Cardiac septum (tissue), 1 donor: Measurements from ENCODE around the gene LY6G6D. TPM values are rescaled to one million over a fixed set of nuclear protein-coding genes. Genes with fewer than 3 reads are reported as not detected.

Source experiments
- DNase-seq: peaks from one replicate; pipeline ENCODE4 v3.0.0-alpha.2; 2020; ENCODE audit warnings: low spot score
- intact Hi-C: fragments of 100-400 bp; cut with DNase I; formaldehyde crosslinking; loops from one replicate; pipeline ENCODE4 v1.14.0; 2022
- microRNA-seq: library from miRNA; unstranded; fragments of <30 nt; microRNA quantifications from one replicate; pipeline ENCODE4 v1.2.0, GENCODE V29; 2020
- total RNA-seq: library from RNA; stranded (reverse); fragmentation: NEBNext Ultra II Directional; extraction: Animal tissue kit (Norgen Biotek cat#: 25700); gene quantifications from one replicate; pipeline ENCODE4 v1.2.1, GENCODE V29; 2021
- donor health status: DM: no; HTN: no; CAD: no.

The LY6G6D gene
- total RNA-seq, 1 donor from 2014 or later = not detected

GRCh38 chr6:31749301-31750036 is 34.3 kb downstream of the LY6G6D start:
- intact Hi-C loops = no loop called here
- no peak for DNase-seq

DNA sequence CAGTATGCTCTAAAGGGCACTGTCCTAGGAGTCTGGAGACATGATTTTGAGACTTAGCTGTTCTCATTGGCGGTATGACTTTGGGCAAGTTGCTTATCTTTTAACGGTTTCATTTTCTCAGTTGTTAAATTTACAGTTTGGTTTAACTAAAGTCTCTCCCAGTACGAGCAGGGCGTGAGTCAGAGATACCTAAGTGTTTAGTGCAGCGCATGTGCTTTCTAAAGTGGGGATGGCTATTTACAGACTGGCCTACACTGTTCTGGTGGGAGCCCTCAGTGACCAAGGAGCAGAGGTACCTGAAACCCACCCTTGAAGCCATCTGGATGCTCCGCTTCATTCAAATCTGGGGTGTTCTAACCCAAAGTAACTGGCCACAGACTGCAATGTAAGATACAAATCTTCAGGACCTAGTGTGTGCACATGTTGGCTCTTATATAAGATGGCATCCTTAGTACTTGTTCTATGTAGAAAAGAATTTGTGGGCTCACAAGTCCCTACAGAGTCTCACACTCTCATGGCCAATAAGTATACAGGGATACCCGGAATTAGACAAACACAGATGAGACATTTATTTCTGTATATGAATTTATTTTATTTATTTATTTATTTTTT is 35.4 kb downstream of the LY6G6D start:
- intact Hi-C loops = no loop called here
- no peak for DNase-seq

DNA sequence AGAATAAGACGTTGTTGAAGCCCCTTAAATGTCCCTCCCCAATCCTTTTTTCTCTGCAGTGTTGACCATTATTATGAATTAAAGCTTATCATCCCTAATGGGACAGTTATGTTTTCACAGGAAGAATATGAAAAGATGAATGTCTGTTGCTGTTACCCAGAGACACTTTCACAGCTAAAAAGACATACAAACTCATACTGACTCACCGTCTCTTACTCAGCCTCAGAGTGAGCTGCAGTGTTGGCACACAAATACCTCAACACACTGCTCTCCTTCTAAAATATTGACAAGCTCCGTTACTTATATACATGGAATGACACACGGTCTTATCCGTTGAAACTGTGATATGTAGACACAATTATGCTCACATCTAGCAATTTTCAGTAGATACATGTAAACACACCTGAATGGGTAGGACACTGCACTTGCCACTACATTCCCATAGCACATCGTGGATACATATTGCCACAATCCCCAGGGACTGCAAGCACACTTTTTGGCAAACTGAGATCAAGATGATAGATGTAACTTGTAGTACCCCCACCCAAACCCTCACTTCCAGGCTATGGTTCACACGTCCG is 37.7 kb downstream of the LY6G6D start:
- intact Hi-C loops = no loop called here
- no peak for DNase-seq

DNA sequence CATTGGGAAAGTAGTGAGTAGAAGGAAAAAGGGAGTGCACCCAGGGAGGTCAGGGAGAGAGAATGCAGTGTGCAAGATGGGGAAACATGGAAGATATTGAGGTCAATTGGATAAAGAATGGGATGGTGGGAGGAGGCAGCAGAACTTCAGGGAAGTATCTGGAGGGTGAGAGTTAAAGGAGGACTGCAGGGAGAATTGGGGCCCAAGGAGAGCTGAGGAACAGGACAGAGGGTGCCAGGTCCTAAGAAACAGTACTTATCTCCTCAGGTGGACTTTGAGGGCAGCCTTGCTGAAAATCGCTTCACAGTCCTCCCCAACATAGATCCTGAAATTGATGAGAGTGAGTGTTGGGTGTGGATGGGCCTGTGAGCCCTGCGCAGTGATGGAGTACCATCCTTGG is 43.1 kb downstream of the LY6G6D start:
- intact Hi-C loops = no loop called here
- no peak for DNase-seq

DNA sequence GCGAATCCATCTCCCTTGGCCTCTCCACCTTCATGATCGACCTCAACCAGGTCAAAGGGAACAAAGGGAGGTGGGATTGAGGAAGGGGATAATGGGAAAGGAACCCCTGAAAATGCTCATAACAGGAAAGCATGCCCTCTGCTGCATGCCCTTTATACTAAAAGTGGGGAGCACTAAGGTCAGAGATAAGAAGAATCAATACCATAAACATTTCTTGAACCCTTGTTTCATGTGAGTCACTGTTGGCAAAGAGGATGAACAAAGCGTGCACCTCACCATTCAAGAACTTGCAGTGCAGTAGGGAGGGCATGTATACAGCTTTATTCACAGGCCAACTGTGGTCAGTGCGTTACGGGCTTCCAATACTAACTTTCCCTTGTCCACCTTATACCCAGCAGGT is 45.6 kb downstream of the LY6G6D start:
- no peak for DNase-seq

DNA sequence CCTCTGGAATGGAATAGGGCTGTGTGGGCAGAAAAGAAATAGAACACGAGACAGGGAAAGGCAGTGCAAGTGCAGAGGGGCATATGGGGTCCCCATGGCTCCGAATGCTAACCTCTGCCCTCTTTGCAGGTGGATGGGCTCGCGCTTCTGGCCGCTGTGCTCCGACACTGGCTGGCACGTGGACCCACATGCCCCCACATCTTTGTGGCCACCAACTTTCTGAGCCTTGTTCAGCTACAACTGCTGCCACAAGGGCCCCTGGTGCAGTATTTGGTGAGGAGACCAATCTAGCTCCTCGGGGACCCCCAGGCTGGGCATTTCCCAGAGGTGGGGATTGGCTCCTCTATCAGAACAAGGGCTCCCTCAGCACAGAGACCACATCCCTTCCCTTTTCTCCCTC is 46.2 kb downstream of the LY6G6D start:
- DNase-seq = no peak
- intact Hi-C loops = loop anchor here (5.0 kb wide), 1 partner anchor 34 kb away; the partner anchor contains the start of gene DDAH2

More for the DNA sequence above, 45.6 kb downstream of the LY6G6D start:
- intact Hi-C loops = loop anchor here (5.0 kb wide), 1 partner anchor 33 kb away; the partner anchor contains the start of gene DDAH2

GRCh38 chr6:31762356-31762755 is 47.2 kb downstream of the LY6G6D start, which contains the start of gene SAPCD1:
SAPCD1 (plus strand) TSS chr6:31762656; CDS start chr6:31763055, 399 bp downstream.
- intact Hi-C loops = loop anchor here (5.0 kb wide), 1 partner anchor 35 kb away; the partner anchor contains the start of gene DDAH2
- DNase-seq = no peak

DNA sequence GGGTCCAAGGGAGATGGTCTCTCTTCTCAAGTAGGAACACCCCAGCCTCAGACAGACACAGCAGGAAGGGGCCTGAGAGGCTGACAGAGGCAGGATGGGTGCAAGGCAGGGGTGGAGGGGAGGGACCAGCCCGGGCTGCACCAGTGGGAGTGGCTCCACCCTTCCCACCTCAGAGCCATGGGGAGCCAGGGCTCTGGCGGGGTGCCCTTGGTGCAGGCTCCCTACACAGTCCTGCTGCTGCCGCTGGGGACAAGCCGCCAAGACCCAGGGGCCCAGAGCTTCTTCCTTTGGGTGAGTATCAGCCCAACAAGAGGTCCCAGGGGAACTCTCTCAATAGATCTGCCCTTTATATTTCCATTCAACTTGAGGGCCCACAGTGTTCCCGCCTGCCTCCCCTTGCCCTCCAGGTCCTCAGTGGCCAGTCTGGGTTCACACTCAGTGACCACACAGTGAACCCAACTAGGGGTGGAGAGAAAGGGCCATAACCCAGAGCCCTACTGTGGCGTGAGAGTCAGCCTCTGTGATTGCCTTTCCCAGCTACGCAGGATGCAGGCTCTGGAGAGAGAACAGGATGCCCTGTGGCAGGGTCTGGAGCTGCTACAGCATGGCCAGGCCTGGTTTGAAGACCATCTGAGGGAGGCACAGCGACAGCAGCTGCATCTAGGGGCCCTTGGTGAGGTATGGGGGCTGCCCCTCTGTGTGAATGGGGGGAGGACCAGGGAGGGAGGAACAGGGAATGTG is 47.9 kb downstream of the LY6G6D start:
- DNase-seq = no peak
- intact Hi-C loops = loop anchor here (5.0 kb wide), 1 partner anchor 36 kb away; the partner anchor contains the start of gene DDAH2

GRCh38 chr6:31763619-31763940 is 48.4 kb downstream of the LY6G6D start:
- intact Hi-C loops = loop anchor here (5.0 kb wide), 1 partner anchor 36 kb away; the partner anchor contains the start of gene DDAH2

DNA sequence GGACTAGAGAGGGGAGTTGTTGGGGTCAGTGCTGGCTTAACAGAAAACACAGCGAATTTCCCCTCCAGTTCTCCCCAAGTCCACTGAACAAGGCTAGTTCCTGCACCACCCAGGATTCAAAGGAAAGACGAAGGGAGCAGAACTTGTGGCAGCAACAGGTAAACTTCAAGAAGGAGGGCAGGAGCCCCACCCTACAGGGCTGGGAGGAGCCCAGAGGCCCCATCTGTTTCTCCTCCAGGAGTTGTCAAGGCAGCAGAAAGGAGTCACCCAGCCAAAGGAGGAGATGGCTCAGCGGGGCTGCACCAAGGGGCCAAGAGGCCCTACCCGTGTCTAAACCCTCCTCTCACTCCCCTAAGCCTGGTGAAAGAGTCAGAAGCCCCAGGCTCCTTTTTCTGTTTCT is 49.0 kb downstream of the LY6G6D start:
- intact Hi-C loops = loop anchor here (5.0 kb wide), 1 partner anchor 37 kb away; the partner anchor contains the start of gene DDAH2
- DNase-seq = no peak

More at GRCh38 chr6:31763619-31763940, 48.4 kb downstream of the LY6G6D start:
- no peak for DNase-seq

DNA sequence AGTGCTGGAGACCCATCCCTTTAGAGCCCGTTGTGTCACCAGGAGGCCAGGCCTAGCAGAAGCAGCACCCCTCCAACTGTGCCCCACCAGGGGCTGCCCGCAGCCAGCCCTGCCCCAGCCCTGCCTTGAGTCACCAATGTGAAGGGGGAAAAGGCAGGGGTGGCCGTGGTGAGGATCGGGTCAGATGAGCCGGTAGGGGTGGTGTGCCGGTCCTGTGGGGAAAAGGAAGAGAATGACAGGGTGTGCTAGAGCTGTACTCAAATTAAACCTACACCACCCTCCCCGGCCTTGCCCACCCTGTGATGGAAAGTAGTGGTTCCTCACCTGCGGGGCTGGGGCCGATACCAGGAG is 50.4 kb downstream of the LY6G6D start:
- intact Hi-C loops = no loop called here
- no peak for DNase-seq

- DNase-seq = no peak
- intact Hi-C loops = loop anchor here (2.0 kb wide), 1 partner anchor 85 kb away; the partner anchor contains the start of gene LY6G5C
Observed at GRCh38 chr6:31765910-31766794, 51.0 kb downstream of the LY6G6D start.

DNA sequence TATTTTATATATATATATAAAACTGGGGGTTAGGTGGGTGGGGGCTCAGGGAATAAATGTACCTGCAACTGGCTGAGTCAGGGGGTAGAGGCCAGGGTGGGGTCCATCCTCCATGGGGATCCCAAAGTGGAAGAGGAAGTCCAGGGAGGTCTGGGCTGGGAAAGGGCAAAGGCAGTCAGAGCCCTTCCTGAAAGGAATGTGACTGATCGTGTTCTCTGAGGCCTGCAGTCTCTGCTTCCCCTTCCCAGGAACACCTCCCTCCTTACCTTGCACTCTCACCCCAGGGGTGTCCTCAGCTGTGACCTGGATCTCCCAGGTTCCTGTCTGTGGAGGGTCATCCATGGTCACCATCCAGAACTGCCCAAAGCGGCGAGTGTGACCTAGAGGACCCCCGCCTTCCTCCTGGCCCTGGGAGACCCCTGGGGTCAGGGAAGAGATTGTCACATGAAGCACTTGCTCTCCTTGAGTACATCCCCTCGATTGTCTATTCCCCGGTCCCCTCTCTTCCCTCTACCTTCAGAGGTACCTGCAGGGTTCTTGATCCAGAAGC is 52.0 kb downstream of the LY6G6D start:
- no peak for DNase-seq
- intact Hi-C loops = loop anchor here (2.0 kb wide), 1 partner anchor 86 kb away; the partner anchor contains the start of gene LY6G5C

Small RNAs within 50 kb of the gene (microRNA-seq; reads per million reads assigned to microRNA genes)
- not detected for gene MIR4646

Other genes starting within 250 kb of the LY6G6D start
- 1.9 TPM for gene MICB, start 217.2 kb upstream of the LY6G6D start, total RNA-seq
- not detected for gene MCCD1, start 186.4 kb upstream of the LY6G6D start, total RNA-seq
- 201 TPM for gene DDX39B, start 173.3 kb upstream of the LY6G6D start, total RNA-seq
- 2.6 TPM for gene ATP6V1G2, start 168.7 kb upstream of the LY6G6D start, total RNA-seq
- gene NFKBIL1, start 167.7 kb upstream of the LY6G6D start, total RNA-seq = 9.5 TPM
- gene LTA, start 143.1 kb upstream of the LY6G6D start, total RNA-seq = not detected
- 0.38 TPM for gene TNF, start 139.8 kb upstream of the LY6G6D start, total RNA-seq
- 0.86 TPM for gene LTB, start 132.9 kb upstream of the LY6G6D start, total RNA-seq
- gene LST1, start 129.1 kb upstream of the LY6G6D start, total RNA-seq = 5.4 TPM
- gene NCR3, start 122.3 kb upstream of the LY6G6D start, total RNA-seq = not detected
- gene AIF1, start 100.1 kb upstream of the LY6G6D start, total RNA-seq = 10.3 TPM
- gene PRRC2A, start 94.6 kb upstream of the LY6G6D start, total RNA-seq = 125 TPM
- 270 TPM for gene BAG6, start 62.7 kb upstream of the LY6G6D start, total RNA-seq
- 1.4 TPM for gene APOM, start 59.5 kb upstream of the LY6G6D start, total RNA-seq
- gene C6orf47, start 54.6 kb upstream of the LY6G6D start, total RNA-seq = 17.7 TPM
- gene GPANK1, start 50.4 kb upstream of the LY6G6D start, total RNA-seq = 13.6 TPM
- 96.3 TPM for gene CSNK2B, start 49.3 kb upstream of the LY6G6D start, total RNA-seq
- 6.5 TPM for gene LY6G5B, start 45.4 kb upstream of the LY6G6D start, total RNA-seq
- 2.9 TPM for gene LY6G5C, start 34.3 kb upstream of the LY6G6D start, total RNA-seq
- gene ABHD16A, start 12.0 kb upstream of the LY6G6D start, total RNA-seq = 26.9 TPM
- not detected for gene LY6G6F, start 8.5 kb upstream of the LY6G6D start, total RNA-seq
- gene LY6G6C, start 6.4 kb downstream of the LY6G6D start, total RNA-seq = not detected
- gene MPIG6B, start 8.0 kb downstream of the LY6G6D start, total RNA-seq = 0.24 TPM
- gene DDAH2, start 14.0 kb downstream of the LY6G6D start, total RNA-seq = 69.9 TPM
- gene CLIC1, start 21.2 kb downstream of the LY6G6D start, total RNA-seq = 131 TPM
- gene MSH5, start 24.7 kb downstream of the LY6G6D start, total RNA-seq = 1.7 TPM
- gene SAPCD1, start 47.3 kb downstream of the LY6G6D start, total RNA-seq = 0.86 TPM
- 21.5 TPM for gene VWA7, start 62.0 kb downstream of the LY6G6D start, total RNA-seq
- 35.0 TPM for gene VARS1, start 80.4 kb downstream of the LY6G6D start, total RNA-seq
- gene LSM2, start 91.6 kb downstream of the LY6G6D start, total RNA-seq = 24.0 TPM
- 2.4 TPM for gene HSPA1L, start 99.9 kb downstream of the LY6G6D start, total RNA-seq
- gene HSPA1A, start 100.2 kb downstream of the LY6G6D start, total RNA-seq = 296 TPM
- 221 TPM for gene HSPA1B, start 112.4 kb downstream of the LY6G6D start, total RNA-seq
- gene NEU1, start 147.5 kb downstream of the LY6G6D start, total RNA-seq = 19.4 TPM
- gene SLC44A4, start 163.6 kb downstream of the LY6G6D start, total RNA-seq = not detected
- gene EHMT2, start 182.3 kb downstream of the LY6G6D start, total RNA-seq = 14.5 TPM
- 5.2 TPM for gene ZBTB12, start 186.7 kb downstream of the LY6G6D start, total RNA-seq
- 5.1 TPM for gene C2, start 212.4 kb downstream of the LY6G6D start, total RNA-seq
- gene CFB, start 230.7 kb downstream of the LY6G6D start, total RNA-seq = 5.0 TPM
- gene NELFE, start 243.6 kb downstream of the LY6G6D start, total RNA-seq = 46.7 TPM
- 33.2 TPM for gene SKIC2, start 243.8 kb downstream of the LY6G6D start, total RNA-seq